ENCODE data around the gene XXYLT1. TPM values are rescaled to one million over a fixed set of nuclear protein-coding genes. Genes with fewer than 3 reads are reported as not detected.

XXYLT1 gene
- total and polyA plus RNA-seq, 10 of the 15 experiments (the other 5 are each of a cell fraction or from before 2014, with no cell fraction given), result 1.2 to 14.2 (median 9.3) TPM

GRCh38 chr3:195073866-195074860, 196.8 kb downstream of the XXYLT1 start (continued):
- TF ChIP-seq, protein P1, sequence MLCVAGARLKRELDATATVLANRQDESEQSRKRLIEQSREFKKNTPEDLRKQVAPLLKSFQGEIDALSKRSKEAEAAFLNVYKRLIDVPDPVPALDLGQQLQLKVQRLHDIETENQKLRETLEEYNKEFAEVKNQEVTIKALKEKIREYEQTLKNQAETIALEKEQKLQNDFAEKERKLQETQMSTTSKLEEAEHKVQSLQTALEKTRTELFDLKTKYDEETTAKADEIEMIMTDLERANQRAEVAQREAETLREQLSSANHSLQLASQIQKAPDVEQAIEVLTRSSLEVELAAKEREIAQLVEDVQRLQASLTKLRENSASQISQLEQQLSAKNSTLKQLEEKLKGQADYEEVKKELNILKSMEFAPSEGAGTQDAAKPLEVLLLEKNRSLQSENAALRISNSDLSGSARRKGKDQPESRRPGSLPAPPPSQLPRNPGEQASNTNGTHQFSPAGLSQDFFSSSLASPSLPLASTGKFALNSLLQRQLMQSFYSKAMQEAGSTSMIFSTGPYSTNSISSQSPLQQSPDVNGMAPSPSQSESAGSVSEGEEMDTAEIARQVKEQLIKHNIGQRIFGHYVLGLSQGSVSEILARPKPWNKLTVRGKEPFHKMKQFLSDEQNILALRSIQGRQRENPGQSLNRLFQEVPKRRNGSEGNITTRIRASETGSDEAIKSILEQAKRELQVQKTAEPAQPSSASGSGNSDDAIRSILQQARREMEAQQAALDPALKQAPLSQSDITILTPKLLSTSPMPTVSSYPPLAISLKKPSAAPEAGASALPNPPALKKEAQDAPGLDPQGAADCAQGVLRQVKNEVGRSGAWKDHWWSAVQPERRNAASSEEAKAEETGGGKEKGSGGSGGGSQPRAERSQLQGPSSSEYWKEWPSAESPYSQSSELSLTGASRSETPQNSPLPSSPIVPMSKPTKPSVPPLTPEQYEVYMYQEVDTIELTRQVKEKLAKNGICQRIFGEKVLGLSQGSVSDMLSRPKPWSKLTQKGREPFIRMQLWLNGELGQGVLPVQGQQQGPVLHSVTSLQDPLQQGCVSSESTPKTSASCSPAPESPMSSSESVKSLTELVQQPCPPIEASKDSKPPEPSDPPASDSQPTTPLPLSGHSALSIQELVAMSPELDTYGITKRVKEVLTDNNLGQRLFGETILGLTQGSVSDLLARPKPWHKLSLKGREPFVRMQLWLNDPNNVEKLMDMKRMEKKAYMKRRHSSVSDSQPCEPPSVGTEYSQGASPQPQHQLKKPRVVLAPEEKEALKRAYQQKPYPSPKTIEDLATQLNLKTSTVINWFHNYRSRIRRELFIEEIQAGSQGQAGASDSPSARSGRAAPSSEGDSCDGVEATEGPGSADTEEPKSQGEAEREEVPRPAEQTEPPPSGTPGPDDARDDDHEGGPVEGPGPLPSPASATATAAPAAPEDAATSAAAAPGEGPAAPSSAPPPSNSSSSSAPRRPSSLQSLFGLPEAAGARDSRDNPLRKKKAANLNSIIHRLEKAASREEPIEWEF (IDR thresholded peaks at IDR 0.05; ENCODE audit: insufficient replicate concordance, low read depth, low read length), result no peak
- TF ChIP-seq MEF2B (IDR thresholded peaks at IDR 0.05; ENCODE audit: partially characterized antibody, poor library complexity, severe bottlenecking) (no peak), CHD2 (IDR thresholded peaks at IDR 0.05; ENCODE audit: borderline replicate concordance, low read depth, low read length) (no peak), SUPT20H (IDR thresholded peaks at IDR 0.05; ENCODE audit: borderline replicate concordance, control insufficient read depth, low read depth, low read length) (no peak), SPI1 (IDR thresholded peaks at IDR 0.05; ENCODE audit: borderline replicate concordance, insufficient read depth, low read depth, low read length) (no peak), CREM (IDR thresholded peaks at IDR 0.05; ENCODE audit: low read depth) (no peak), NR2F1 (conservative IDR thresholded peaks at IDR 0.05) (no peak), SMAD5 (IDR thresholded peaks at IDR 0.05; ENCODE audit: low read depth) (no peak)
